ENCODE data around the gene KRTAP10-10.
"Not testable (repeated sequence)": the region's sequence is repeated elsewhere in the genome, so short reads cannot be mapped to it uniquely, and the experiment has no call there.

The KRTAP10-10 gene, protein sequence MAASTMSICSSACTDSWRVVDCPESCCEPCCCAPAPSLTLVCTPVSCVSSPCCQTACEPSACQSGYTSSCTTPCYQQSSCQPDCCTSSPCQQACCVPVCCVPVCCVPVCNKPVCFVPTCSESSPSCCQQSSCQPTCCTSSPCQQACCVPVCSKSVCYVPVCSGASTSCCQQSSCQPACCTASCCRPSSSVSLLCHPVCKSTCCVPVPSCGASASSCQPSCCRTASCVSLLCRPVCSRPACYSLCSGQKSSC

DNA sequence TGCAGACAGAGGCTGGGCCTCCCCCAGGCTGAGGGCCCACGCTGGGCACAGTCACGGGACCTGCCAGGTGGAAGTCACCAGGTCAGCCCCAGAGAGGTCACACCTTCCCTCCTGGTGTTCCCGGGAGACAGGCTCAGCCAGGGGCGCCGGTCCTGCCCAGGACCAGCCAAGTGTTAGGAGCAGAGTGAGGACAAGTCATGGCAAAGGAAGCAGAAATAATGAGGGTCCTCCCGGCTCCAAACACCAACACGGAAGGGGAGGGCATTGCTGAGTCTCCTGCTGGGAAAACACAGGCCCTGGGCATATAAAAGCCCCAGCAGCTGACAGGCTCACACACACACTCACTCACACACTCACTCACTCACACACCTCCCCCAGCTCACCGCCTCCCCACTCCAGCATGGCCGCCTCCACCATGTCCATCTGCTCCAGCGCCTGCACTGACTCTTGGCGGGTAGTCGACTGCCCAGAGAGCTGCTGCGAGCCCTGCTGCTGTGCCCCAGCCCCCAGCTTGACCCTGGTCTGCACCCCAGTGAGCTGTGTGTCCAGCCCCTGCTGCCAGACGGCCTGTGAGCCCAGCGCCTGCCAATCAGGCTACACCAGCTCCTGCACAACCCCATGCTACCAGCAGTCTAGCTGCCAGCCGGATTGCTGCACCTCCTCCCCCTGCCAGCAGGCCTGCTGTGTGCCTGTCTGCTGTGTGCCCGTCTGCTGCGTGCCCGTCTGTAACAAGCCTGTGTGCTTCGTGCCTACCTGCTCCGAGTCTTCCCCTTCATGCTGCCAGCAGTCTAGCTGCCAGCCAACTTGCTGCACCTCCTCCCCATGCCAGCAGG lies at the start of gene KRTAP10-10:
TSS of gene KRTAP10-10 (plus strand) at position 339 of the 833 bp plus-strand sequence. CDS start at position 401, 62 bp downstream.
- no peak for DNase-seq

DNA sequence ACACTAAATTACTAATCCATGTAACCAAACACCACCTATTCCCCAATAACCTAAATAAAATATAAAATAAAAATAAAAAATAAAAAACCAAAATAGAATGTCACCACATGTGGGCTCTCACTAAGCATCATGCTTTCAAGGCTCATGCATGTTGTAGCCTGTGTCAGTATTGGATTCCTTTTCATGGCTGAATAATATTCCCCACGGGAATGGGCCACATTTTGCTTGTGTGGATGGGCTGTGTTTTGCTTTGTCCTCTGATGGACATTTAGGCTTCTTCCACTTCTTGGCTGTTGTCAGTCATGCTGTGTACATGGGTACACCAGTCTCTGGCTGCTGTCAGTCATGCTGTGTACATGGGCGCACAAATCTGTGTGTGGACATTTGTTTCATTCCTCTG lies 48.1 kb upstream of the KRTAP10-10 start:
- DNase-seq: no peak

DNA sequence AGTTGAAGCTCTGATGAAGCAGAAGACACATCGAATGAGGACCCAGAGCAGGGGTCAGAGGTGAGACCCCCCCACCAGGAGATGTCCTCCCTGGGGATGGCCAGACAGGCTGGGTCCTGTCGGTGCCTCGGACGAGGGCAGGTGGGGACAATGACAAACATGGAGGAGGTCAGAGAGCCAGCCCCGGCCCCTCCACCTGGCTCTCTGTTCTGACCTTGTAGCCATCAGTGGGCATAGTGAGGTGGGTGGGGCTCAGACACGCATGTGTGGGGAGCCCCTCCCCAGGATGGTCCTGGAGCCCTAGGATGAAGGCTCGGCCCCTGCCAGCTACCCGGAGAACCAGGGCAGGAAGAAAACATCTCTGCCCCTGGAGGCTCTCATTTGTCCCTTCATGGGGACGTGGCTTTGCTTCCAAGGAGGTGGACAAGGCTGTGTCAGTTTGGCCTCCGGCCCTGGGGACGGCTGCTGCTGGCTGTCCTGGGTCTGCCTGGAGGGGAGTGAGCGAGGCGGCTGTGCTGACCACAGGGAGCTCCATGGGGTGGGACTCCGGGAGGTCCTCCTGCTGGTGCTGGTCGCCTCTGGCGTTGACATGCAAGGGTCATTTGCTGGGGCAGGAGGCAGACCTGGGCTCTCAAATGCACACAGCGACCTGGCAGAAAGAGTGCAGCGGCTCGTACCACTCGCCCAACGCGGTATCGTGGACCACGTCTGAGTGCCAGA lies 47.4 kb upstream of the KRTAP10-10 start:
- DNase-seq: no peak

- DNase-seq: no peak
Observed at GRCh38 chr21:44590311-44590721, 46.8 kb upstream of the KRTAP10-10 start.

DNA sequence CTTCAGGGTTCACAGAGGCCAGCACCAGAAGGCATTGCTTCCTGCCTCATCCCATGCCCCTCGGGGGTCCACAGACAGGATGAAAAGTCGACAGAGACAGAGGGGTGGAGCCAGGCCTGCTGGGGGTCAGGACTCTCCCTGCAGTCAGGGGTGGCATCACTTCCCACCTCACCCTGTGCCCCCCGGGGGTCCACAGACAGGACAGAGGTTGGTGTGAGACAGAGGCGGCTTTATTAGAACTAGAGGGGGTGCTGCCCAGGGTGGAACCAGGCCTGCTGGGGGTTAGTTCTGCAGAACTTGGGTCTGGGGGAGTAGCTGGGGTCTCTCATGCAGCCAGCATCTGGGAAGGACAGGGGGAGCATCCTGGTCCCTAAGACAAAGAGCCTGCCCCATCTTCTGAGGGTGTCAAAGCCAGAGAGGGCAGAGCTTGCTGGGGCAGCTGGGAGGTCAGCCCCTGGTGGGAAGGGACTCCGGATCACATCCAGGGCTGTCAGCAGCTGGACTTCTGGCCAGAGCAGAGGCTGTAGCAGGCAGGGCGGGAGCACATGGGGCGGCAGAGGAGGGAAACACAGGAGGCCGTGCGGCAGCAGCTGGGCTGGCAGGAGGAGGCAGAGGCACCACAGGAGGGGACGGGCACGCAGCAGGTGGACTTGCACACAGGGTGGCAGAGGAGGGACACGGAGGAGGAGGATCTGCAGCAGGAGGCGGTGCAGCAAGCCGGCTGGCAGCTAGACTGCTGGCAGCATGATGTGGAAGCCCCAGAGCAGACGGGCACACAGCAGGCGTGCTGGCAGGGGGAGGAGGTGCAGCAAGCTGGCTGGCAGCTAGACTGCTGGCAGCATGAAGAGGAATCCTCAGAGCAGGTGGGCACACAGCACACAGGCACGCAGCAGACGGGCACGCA lies 46.0 kb upstream of the KRTAP10-10 start:
- not testable (repeated sequence) for DNase-seq

DNA sequence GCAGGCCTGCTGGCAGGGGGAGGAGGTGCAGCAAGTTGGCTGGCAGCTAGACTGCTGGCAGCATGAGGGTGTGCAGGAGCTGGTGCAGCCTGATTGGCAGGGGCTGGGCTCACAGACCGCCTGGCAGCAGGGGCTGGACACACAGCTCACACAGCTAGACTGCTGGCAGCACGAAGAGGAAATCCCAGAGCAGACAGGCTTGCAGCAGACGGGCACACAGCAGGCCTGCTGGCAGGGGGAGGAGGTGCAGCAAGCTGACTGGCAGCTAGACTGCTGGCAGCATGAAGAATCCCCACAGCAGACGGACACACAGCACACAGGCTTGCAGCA lies 45.4 kb upstream of the KRTAP10-10 start:
- not testable (repeated sequence) for DNase-seq

DNA sequence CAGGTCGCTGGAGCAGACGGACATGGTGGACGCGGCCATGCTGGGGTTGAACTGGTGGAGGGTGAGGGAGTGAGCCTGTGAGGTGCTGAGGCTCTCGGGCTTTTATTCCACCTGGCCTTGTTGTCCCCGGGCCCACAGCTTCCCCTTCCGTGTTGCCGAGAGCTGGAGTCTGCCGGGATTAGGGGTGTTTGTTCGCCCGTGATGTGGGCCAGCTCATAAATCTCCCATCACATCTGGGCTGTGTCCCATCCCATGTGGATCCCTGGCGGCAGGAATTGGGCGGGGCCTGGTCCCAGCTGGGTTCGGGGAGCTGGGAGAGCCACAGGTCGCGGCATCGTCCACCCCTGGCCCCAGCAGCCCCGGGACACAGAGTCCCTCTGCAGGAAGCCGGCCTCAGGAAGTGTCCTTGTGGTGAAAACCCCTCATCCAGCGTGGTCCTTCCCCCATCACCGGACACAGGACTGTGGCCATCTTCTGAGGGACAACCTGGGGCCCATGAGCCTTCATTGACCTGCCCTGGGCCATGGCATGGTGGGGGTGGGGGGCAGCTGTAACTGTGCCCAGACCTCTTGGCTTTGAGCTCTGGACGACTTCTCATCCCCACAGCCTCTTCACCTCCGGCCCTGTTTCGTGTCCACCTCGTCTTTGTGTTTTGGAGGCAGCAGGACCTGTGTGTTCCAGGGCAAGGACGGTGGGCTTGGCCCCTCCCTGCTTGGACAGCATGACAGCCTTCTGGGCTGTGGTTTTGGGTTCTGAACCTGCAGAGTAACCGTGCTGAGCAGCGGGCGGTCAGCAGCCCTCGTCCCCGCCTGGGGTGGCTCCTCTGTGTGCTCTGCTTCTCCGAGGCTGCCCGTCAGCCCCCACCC lies 44.5 kb upstream of the KRTAP10-10 start, which contains the start of gene KRTAP10-6:
TSS of gene KRTAP10-6 (minus strand) at position 60 of the 866 bp plus-strand sequence. CDS start at position 39, 21 bp downstream.
- DNase-seq: no peak

DNA sequence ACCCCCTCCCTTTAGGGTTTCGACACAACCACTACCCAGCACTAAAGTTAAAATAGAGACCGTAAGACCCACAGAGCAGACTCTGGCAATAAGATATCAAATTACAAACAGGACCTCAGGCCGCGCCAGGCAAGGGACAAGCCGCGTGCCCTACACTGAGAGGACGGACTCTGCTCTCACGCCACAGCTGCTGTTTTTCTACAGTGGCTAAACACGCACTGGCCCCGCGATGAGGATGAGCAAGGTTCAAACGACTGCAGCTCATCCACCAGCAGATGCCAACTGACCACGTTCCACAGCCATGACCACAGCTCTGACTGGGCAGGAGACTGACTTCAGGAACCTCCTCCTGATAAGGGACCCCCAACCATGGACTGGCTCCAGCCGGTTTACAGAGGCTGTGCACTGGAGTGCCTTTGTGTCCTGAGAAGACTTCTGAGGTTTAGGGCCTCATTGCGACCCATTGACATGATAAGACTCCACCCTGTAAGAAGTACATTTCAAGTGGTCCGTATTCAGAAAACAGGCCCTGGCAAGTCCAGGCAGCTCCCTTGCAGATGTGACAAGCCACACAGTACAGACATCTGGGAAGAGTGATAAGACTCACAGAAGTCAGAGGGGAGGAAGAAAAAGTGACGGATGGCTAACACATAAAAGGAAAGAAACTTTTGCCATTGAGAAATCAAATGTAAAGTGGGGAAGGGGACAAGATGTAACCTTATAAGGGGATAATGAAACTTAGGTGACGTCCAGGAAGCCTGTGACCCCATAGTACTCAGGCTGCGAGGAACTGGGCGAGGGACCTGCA lies 43.4 kb upstream of the KRTAP10-10 start:
- no peak for DNase-seq

DNA sequence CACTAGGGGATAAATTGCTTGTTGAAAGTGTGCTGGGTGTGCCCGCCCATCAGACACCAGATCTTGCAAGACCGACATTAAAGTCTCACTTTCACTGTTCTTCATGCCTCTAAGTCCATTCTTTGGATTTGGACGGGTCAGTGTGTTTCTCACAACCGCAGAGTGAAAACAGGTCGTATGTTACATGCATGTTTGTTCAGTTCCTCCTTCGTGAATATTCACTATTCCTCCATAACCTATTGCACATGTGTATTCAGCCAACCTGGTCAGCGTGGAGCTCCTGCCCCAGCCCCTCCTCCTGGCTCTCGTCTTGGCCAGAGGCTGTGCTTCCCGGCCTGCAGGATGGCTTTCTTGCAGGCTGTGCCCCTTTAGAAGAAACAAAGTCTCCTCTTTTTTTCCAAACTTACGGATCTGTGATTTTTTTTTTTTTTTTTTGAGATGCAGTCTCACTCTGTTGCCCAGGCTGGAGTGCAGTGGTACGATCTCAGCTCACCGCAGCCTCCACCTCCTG lies 42.7 kb upstream of the KRTAP10-10 start:
- no peak for DNase-seq

DNA sequence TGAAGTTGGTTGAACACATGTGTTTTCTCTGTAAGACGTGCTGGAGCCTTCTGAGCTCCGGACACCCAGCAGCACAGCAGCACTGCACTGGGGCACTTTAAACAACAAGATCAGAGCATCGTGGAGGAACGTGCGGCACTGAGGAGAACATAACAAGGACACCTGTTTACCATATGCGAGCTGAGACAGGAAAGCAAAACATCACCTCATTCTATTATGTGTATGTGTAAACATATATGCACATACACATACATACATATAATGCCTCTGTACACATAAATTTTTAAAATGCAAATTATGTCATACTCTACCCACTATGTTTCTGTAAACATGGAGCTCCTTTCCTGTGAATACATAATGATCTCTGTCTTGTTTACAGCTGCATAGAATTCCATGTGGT lies 41.6 kb upstream of the KRTAP10-10 start:
- DNase-seq: no peak

GRCh38 chr21:44596068-44596725 lies 41.0 kb upstream of the KRTAP10-10 start:
- no peak for DNase-seq

DNA sequence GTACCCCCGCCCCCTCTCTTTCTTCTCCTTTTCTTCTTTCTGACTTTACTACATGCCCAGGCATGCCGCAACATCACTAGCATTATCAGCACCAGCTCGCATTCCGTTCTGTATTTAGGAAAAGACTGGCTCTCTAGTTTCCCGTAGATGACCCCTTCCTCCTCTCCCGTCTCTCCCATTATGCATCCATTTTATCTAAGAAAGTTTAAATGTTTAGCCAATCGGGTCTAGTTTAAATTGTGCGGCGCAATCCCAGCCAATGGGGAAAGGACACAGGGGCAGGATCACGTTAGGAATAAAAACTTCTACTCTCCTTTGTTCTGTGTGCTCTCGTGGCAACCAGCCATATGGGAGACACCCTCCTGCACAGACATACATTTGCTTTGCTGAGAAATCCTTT lies 39.1 kb upstream of the KRTAP10-10 start:
- no peak for DNase-seq

GRCh38 chr21:44599264-44600029 lies 37.7 kb upstream of the KRTAP10-10 start:
- DNase-seq: no peak

- not testable (repeated sequence) for DNase-seq
Observed at GRCh38 chr21:44600118-44600978, 36.8 kb upstream of the KRTAP10-10 start, which contains the start of gene KRTAP10-7. KRTAP10-7 (plus strand) TSS chr21:44600597; CDS start chr21:44600622, 25 bp downstream.

- not testable (repeated sequence) for DNase-seq
Observed at GRCh38 chr21:44601091-44601490, 36.1 kb upstream of the KRTAP10-10 start.

DNA sequence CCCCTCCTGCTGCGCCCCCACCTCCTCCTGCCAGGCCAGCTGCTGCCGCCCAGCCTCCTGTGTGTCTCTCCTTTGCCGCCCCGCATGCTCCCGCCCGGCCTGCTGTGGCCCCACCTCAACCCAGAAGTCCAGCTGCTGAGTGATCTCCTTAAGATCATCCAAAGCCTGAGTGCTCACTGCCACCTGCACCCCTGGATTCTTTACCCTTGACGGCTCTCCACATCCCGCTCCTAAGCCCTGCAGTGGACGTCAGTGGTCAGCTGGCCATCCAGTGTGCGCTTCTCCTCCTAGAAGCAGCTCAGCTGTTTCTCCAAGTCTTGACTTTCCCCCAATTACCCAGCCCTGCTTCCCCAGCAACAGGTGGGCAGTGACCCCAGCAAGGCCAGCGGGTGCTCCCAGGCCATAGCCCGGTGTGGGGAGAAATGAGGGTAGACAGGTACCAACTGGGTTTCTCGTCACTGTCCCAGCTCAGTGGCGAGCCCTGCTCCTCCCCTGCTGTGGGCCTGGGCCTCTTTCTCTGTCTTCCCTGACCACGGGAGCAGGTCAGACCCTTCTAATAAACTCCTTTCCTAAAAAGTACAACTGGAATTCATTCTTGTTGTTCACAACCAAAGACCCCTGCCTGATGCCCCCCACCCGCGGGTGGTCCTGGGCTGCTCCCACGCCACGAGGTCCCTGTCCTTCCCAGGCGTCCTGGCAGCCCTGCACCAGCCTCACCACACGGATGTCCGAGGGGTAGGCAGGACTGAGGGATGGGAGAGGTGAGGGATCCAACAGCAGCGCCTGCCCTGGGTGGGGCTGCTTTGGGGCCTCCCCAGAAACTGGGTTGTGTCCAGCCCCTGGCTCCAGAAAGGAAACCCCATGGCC lies 35.3 kb upstream of the KRTAP10-10 start:
- no peak for DNase-seq

GRCh38 chr21:44602463-44602850 lies 34.7 kb upstream of the KRTAP10-10 start:
- no peak for DNase-seq
